PFSK-1 (cell line): ENCODE results near the gene FAM78B.
A peak's percentile ranks its signal among the peaks of the same experiment; 100 is the strongest.

Experiments
- REST ChIP-seq, 2 experiments: IDR thresholded peaks; 2 replicates each; pipeline versions ENCODE4 v1.6.1 to v1.8.0; 2011 to 2012; ENCODE audit warnings: low read depth in 2 of 2, low read length in 2 of 2, control low read depth in 1 of 2, inconsistent platforms in 1 of 2, mild to moderate bottlenecking in 1 of 2, moderate library complexity in 1 of 2; ENCODE audit not compliant: insufficient read depth in 1 of 2
- TAF1 ChIP-seq: IDR thresholded peaks from 2 replicates; pipeline ENCODE4 v1.6.1; 2012; ENCODE audit warnings: low read length, control low read depth, borderline replicate concordance; ENCODE audit not compliant: insufficient read depth

GRCh38 chr1:166069390-166069789, 97.4 kb downstream of the FAM78B start:
- TF ChIP-seq TAF1 (no peak), REST (IDR thresholded peaks at IDR 0.05; ENCODE audit: insufficient read depth in 1 of 2, low read depth in 2 of 2, low read length in 2 of 2) (peak; percentile 86 to 96)
